ENCODE data around the gene C1QA. TPM values are rescaled to one million over a fixed set of nuclear protein-coding genes. Genes with fewer than 3 reads are reported as not detected.

C1QA gene
- polyA plus RNA-seq, 1 donor (not counting 4 experiments of a cell fraction or from before 2014, with no cell fraction given): not detected

GRCh38 chr1:22616571-22616970 is 19.9 kb upstream of the C1QA start:
- H3K9me3 ChIP-seq (ENCODE audit: control insufficient read depth, low read depth, low read length): no peaks in the 10 kb centered on the region
- no peaks in the 10 kb centered on the region for H3K4me1 ChIP-seq (ENCODE audit: control insufficient read depth, extremely low read depth, insufficient read depth, low read length)
- H3K36me3 ChIP-seq (ENCODE audit: control insufficient read depth in 2 of 2, extremely low read depth in 1 of 2, insufficient read depth in 2 of 2, low read length in 2 of 2): no peaks in the 10 kb centered on the region
- no peak overlapping the region for H2AFZ ChIP-seq (ENCODE audit: control insufficient read depth, low read length)
- H3K9ac ChIP-seq (ENCODE audit: control insufficient read depth, extremely low read depth, insufficient read depth, low read length): no peak overlapping the region
- H4K20me1 ChIP-seq (ENCODE audit: control insufficient read depth, extremely low read depth, insufficient read depth, low read length): no peaks in the 10 kb centered on the region
- FAIRE-seq: no peak
- no peak for TF ChIP-seq EZH2 (IDR thresholded peaks at IDR 0.05; ENCODE audit: low read length)
- TF ChIP-seq CTCF (optimal IDR thresholded peaks at IDR 0.05 in 1 of 3, IDR thresholded peaks at IDR 0.05 in 1 of 3, conservative IDR thresholded peaks at IDR 0.05 in 1 of 3; ENCODE audit: extremely low read depth in 1 of 3, insufficient read depth in 2 of 3, low read length in 3 of 3): no peak
- no peak overlapping the region for H3K4me2 ChIP-seq (ENCODE audit: control insufficient read depth, extremely low read depth, insufficient read depth, low read depth, low read length)
- H3K4me3 ChIP-seq (ENCODE audit: control insufficient read depth in 2 of 3, extremely low read depth in 1 of 3, insufficient read depth in 2 of 3, low read depth in 1 of 3, low read length in 3 of 3): no peak overlapping the region
- H3K79me2 ChIP-seq (ENCODE audit: control insufficient read depth, insufficient read depth, low read length): no peaks in the 10 kb centered on the region
- DNase-seq (ENCODE audit: low read depth, low spot score): no peak
- no peaks in the 10 kb centered on the region for H3K9me1 ChIP-seq (ENCODE audit: control insufficient read depth, extremely low read depth, insufficient read depth, low read length)
- dilution Hi-C loops (cut with MboI; ENCODE audit: extremely low pct_ligation_motif_present, low sequenced_read_pairs): no loop called here
- peaks cover 36% of the 10 kb centered on the region for H3K27me3 ChIP-seq (ENCODE audit: control insufficient read depth, extremely low read depth, insufficient read depth, low read length)
- H3K27ac ChIP-seq (ENCODE audit: control insufficient read depth, insufficient read depth, low read length): no peak overlapping the region

- no peak overlapping the region for H3K27ac ChIP-seq (ENCODE audit: control insufficient read depth, insufficient read depth, low read length)
- dilution Hi-C loops (cut with MboI; ENCODE audit: extremely low pct_ligation_motif_present, low sequenced_read_pairs): no loop called here
- TF ChIP-seq CTCF (optimal IDR thresholded peaks at IDR 0.05 in 1 of 3, IDR thresholded peaks at IDR 0.05 in 1 of 3, conservative IDR thresholded peaks at IDR 0.05 in 1 of 3; ENCODE audit: extremely low read depth in 1 of 3, insufficient read depth in 2 of 3, low read length in 3 of 3) (no peak), EZH2 (IDR thresholded peaks at IDR 0.05; ENCODE audit: low read length) (no peak)
- no peaks in the 10 kb centered on the region for H3K9me1 ChIP-seq (ENCODE audit: control insufficient read depth, extremely low read depth, insufficient read depth, low read length)
- no peaks in the 10 kb centered on the region for H3K9me3 ChIP-seq (ENCODE audit: control insufficient read depth, low read depth, low read length)
- DNase-seq (ENCODE audit: low read depth, low spot score) (no peak), FAIRE-seq (no peak)
- H3K36me3 ChIP-seq (ENCODE audit: control insufficient read depth in 2 of 2, extremely low read depth in 1 of 2, insufficient read depth in 2 of 2, low read length in 2 of 2): no peaks in the 10 kb centered on the region
- H3K4me3 ChIP-seq (ENCODE audit: control insufficient read depth in 2 of 3, extremely low read depth in 1 of 3, insufficient read depth in 2 of 3, low read depth in 1 of 3, low read length in 3 of 3): no peak overlapping the region
- no peaks in the 10 kb centered on the region for H3K79me2 ChIP-seq (ENCODE audit: control insufficient read depth, insufficient read depth, low read length)
- no peaks in the 10 kb centered on the region for H4K20me1 ChIP-seq (ENCODE audit: control insufficient read depth, extremely low read depth, insufficient read depth, low read length)
- no peak overlapping the region for H3K4me2 ChIP-seq (ENCODE audit: control insufficient read depth, extremely low read depth, insufficient read depth, low read depth, low read length)
- no peak overlapping the region for H2AFZ ChIP-seq (ENCODE audit: control insufficient read depth, low read length)
- H3K9ac ChIP-seq (ENCODE audit: control insufficient read depth, extremely low read depth, insufficient read depth, low read length): no peak overlapping the region
- no peaks in the 10 kb centered on the region for H3K4me1 ChIP-seq (ENCODE audit: control insufficient read depth, extremely low read depth, insufficient read depth, low read length)
- peaks cover 36% of the 10 kb centered on the region for H3K27me3 ChIP-seq (ENCODE audit: control insufficient read depth, extremely low read depth, insufficient read depth, low read length)
These were observed 18.4 kb upstream of the C1QA start for GRCh38 chr1:22618056-22618455.

Data from keratinocyte (primary cell).